Neuronal stem cell (in vitro differentiated cells): Measurements from ENCODE around the gene RAF1.

Source experiments
- DNase-seq: peaks from one replicate; pipeline ENCODE4 v3.0.0-alpha.2; 2013; ENCODE audit warnings: low spot score
- H2AFZ ChIP-seq: one replicate; pipeline ENCODE4 v1.6.1; 2013; ENCODE audit warnings: mild to moderate bottlenecking, low read length, inconsistent platforms
- H2AK5ac ChIP-seq: 2 replicates; pipeline ENCODE4 v1.6.1; 2013; ENCODE audit warnings: low read depth, mild to moderate bottlenecking, inconsistent platforms, low read length, moderate library complexity, mixed read lengths
- H2BK120ac ChIP-seq: 2 replicates; pipeline ENCODE4 v1.6.1; 2013; ENCODE audit warnings: low read depth, mild to moderate bottlenecking, inconsistent platforms, low read length, moderate library complexity, mixed read lengths
- H2BK12ac ChIP-seq: one replicate; pipeline ENCODE4 v1.6.1; 2013; ENCODE audit warnings: low read length, inconsistent platforms
- H2BK15ac ChIP-seq: 2 replicates; pipeline ENCODE4 v1.6.1; 2013; ENCODE audit warnings: mild to moderate bottlenecking, low read length, inconsistent platforms, mixed read lengths
- H2BK5ac ChIP-seq: one replicate; pipeline ENCODE4 v1.6.1; 2013; ENCODE audit warnings: inconsistent platforms, mild to moderate bottlenecking, low read length, moderate library complexity
- H3K14ac ChIP-seq: one replicate; pipeline ENCODE4 v1.6.1; 2013; ENCODE audit warnings: low read length, inconsistent platforms
- H3K18ac ChIP-seq: 2 replicates; pipeline ENCODE4 v1.6.1; 2013; ENCODE audit warnings: low read length, inconsistent platforms
- H3K23ac ChIP-seq: 2 replicates; pipeline ENCODE4 v1.6.1; 2013; ENCODE audit warnings: low read depth, mild to moderate bottlenecking, mixed read lengths, low read length, inconsistent platforms; ENCODE audit not compliant: poor library complexity
- H3K27ac ChIP-seq: replicated peaks from 3 replicates; pipeline ENCODE4 v1.5.1; 2013; ENCODE audit warnings: low read length, inconsistent platforms
- H3K27me3 ChIP-seq, 3 experiments: 2 replicates each; pipeline ENCODE4 v1.6.1; 2013; ENCODE audit warnings: low read length in 3 of 3, mild to moderate bottlenecking in 2 of 3, inconsistent platforms in 1 of 3, low read depth in 1 of 3, mixed read lengths in 1 of 3, moderate library complexity in 1 of 3; ENCODE audit not compliant: control insufficient read depth in 3 of 3, insufficient read depth in 3 of 3
- H3K36me3 ChIP-seq, 2 donors: replicated peaks in 1 of 2; 2 replicates each; pipeline ENCODE4 v1.6.1; 2013; ENCODE audit warnings: low read length in 2 of 2; ENCODE audit not compliant: control insufficient read depth in 2 of 2, insufficient read depth in 2 of 2
- H3K4ac ChIP-seq: 2 replicates; pipeline ENCODE4 v1.6.1; 2013; ENCODE audit warnings: inconsistent platforms, mild to moderate bottlenecking, low read length, moderate library complexity
- H3K4me1 ChIP-seq, 2 donors: 1 replicate in 1 of 2; 2 replicates in 1 of 2; pipeline ENCODE4 v1.6.1; 2013; ENCODE audit warnings: low read length in 2 of 2, low read depth in 1 of 2; ENCODE audit not compliant: control insufficient read depth in 2 of 2, insufficient read depth in 1 of 2
- H3K4me2 ChIP-seq: one replicate; pipeline ENCODE4 v1.6.1; 2013; ENCODE audit warnings: mild to moderate bottlenecking, low read length, inconsistent platforms; ENCODE audit not compliant: insufficient read depth, poor library complexity, severe bottlenecking
- H3K4me3 ChIP-seq, 2 donors: 2 replicates each; pipeline ENCODE4 v1.5.1; 2013; ENCODE audit warnings: low read length in 2 of 2, mild to moderate bottlenecking in 2 of 2, inconsistent platforms in 1 of 2, moderate library complexity in 1 of 2
- H3K79me1 ChIP-seq: one replicate; pipeline ENCODE4 v1.6.1; 2013; ENCODE audit warnings: low read depth, mild to moderate bottlenecking, inconsistent platforms, low read length, moderate library complexity
- H3K9ac ChIP-seq: one replicate; pipeline ENCODE4 v1.6.1; 2013; ENCODE audit warnings: mild to moderate bottlenecking, low read depth, low read length, inconsistent platforms; ENCODE audit not compliant: poor library complexity
- H3K9me3 ChIP-seq, 2 donors: replicated peaks in 1 of 2; 2 replicates each; pipeline versions ENCODE3 to v1.6.1; 2013; ENCODE audit warnings: low read length in 2 of 2, mild to moderate bottlenecking in 2 of 2, inconsistent platforms in 1 of 2, low read depth in 1 of 2, mixed read lengths in 1 of 2, moderate library complexity in 1 of 2; ENCODE audit not compliant: control insufficient read depth in 2 of 2, insufficient read depth in 1 of 2
- H4K8ac ChIP-seq: one replicate; pipeline ENCODE4 v1.6.1; 2013; ENCODE audit warnings: low read depth, mild to moderate bottlenecking, inconsistent platforms, low read length, moderate library complexity
- H4K91ac ChIP-seq: one replicate; pipeline ENCODE4 v1.6.1; 2013; ENCODE audit warnings: low read length, low read depth, mild to moderate bottlenecking, inconsistent platforms; ENCODE audit not compliant: poor library complexity
- WGBS, 2 donors: extraction: QIAGEN DNeasy Blood & Tissue Kit; methylation state at CpG; one replicate each; pipeline ENCODE4 v1.1.7; 2013; ENCODE audit warnings: missing lambda C conversion rate in 2 of 2, mixed read lengths in 1 of 2; ENCODE audit not compliant: insufficient read length in 2 of 2, insufficient replicate concordance in 1 of 2; ENCODE audit errors: extremely low coverage in 2 of 2; 5-methylcytosine and 5-hydroxymethylcytosine counted together

Gene RAF1

DNA sequence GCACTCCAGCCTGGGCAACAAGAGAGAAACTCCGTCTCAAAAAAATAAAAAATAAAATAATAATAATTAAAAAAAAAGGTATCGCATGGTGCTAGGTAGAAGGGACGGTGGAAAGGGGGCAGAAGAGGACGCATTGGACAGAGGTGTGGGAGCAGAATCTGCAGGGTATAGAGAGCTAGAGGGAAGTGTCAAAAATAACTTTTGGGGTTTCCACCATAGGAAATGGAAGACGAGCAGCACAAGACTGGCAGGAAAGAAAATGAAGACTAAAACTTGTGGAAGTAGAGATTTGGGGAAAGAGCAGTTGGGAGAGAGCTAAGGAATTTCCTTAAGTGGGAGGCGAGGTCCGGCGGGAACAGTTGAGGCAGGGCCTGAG lies 107.6 kb downstream of the RAF1 start:
- Histone ChIP-seq H3K4me2 (peak overlapping the region; percentile 90), H2AK5ac (no peak overlapping the region), H3K9ac (no peak overlapping the region), H3K4me3 (peak overlapping the region; percentile 87 to 97), H4K91ac (no peak overlapping the region), H3K9me3 (no peaks in the 10 kb centered on the region), H3K18ac (peak overlapping the region; percentile 0), H2BK120ac (no peak overlapping the region), H3K27ac (no peak overlapping the region), H3K79me1 (peaks cover 3% of the 10 kb centered on the region), H2BK12ac (no peak overlapping the region), H3K27me3 (peaks cover 0 to 7% (median 0%) of the 10 kb centered on the region in 3 experiments), H4K8ac (no peak overlapping the region), H3K4ac (no peak overlapping the region), H3K14ac (no peak overlapping the region), H2BK15ac (no peak overlapping the region), H3K23ac (no peak overlapping the region), H3K4me1 (peaks cover 2 to 14% of the 10 kb centered on the region in 2 donors), H2AFZ (peak overlapping the region; percentile 96), H2BK5ac (no peak overlapping the region), H3K36me3 (no peaks in the 10 kb centered on the region)
- no peak for DNase-seq
- no CpG with 5 or more reads among the region's 8 CpGs for WGBS, 2 donors

- Histone ChIP-seq H3K79me1 (peaks cover 3% of the 10 kb centered on the region), H2AK5ac (no peak overlapping the region), H3K4me2 (peak overlapping the region; percentile 52), H3K27me3 (peaks cover 0 to 7% (median 0%) of the 10 kb centered on the region in 3 experiments), H2BK15ac (no peak overlapping the region), H4K91ac (no peak overlapping the region), H2BK120ac (peak overlapping the region; percentile 76), H2BK12ac (peak overlapping the region; percentile 30), H3K9me3 (no peaks in the 10 kb centered on the region), H4K8ac (no peak overlapping the region), H3K4ac (no peak overlapping the region), H2AFZ (peak overlapping the region; percentile 86), H3K27ac (no peak overlapping the region), H3K18ac (peak overlapping the region; percentile 48), H3K23ac (peak overlapping the region; percentile 65), H3K14ac (no peak overlapping the region), H3K9ac (peak overlapping the region; percentile 72), H3K4me1 (peaks cover 0 to 9% of the 10 kb centered on the region in 2 donors), H3K4me3 (peak overlapping the region in 1 of 2 donors; percentile 52), H3K36me3 (no peaks in the 10 kb centered on the region), H2BK5ac (no peak overlapping the region)
- DNase-seq = no peak
- no CpG with 5 or more reads among the region's 26 CpGs for WGBS, 2 donors
Measured at GRCh38 chr3:12553921-12554391, 110.0 kb downstream of the RAF1 start.

- Histone ChIP-seq H3K36me3 (no peaks in the 10 kb centered on the region), H2BK15ac (no peak overlapping the region), H3K14ac (no peak overlapping the region), H2BK12ac (no peak overlapping the region), H3K4me3 (no peak overlapping the region), H3K79me1 (no peaks in the 10 kb centered on the region), H2BK5ac (no peak overlapping the region), H4K91ac (no peak overlapping the region), H3K27me3 (peaks cover 0 to 5% (median 0%) of the 10 kb centered on the region in 3 experiments), H2AK5ac (no peak overlapping the region), H3K4ac (no peak overlapping the region), H2BK120ac (no peak overlapping the region), H3K9ac (no peak overlapping the region), H4K8ac (no peak overlapping the region), H3K23ac (no peak overlapping the region), H3K9me3 (no peaks in the 10 kb centered on the region), H3K18ac (no peak overlapping the region), H3K4me2 (no peak overlapping the region), H3K27ac (no peak overlapping the region), H3K4me1 (peaks cover 0 to 2% of the 10 kb centered on the region in 2 donors), H2AFZ (no peak overlapping the region)
- DNase-seq = no peak
- WGBS, 2 donors = no CpG with 5 or more reads among the region's 7 CpGs
Measured at GRCh38 chr3:12549971-12550760, 113.8 kb downstream of the RAF1 start.

GRCh38 chr3:12545473-12545791 lies 118.5 kb downstream of the RAF1 start, which contains the start of gene MKRN2OS:
MKRN2OS (minus strand) TSS chr3:12545499; CDS start chr3:12545464, 35 bp downstream.
- no peak within 1 kb of the TSS for H3K18ac ChIP-seq
- no peak within 1 kb of the TSS for H2AFZ ChIP-seq
- WGBS, 2 donors = no CpG with 5 or more reads among the region's 4 CpGs
- H3K27ac ChIP-seq = no peak within 1 kb of the TSS
- no peak within 1 kb of the TSS for H2BK120ac ChIP-seq
- H2AK5ac ChIP-seq = no peak within 1 kb of the TSS
- no peaks in the 10 kb centered on the region for H3K79me1 ChIP-seq
- H2BK5ac ChIP-seq = no peak within 1 kb of the TSS
- H4K91ac ChIP-seq = no peak within 1 kb of the TSS
- no peak within 1 kb of the TSS for H3K14ac ChIP-seq
- no peaks in the 10 kb centered on the region for H3K27me3 ChIP-seq
- no peak within 1 kb of the TSS for H2BK15ac ChIP-seq
- no peak within 1 kb of the TSS for H3K4me2 ChIP-seq
- no peak within 1 kb of the TSS for H3K4ac ChIP-seq
- no peak within 1 kb of the TSS for H4K8ac ChIP-seq
- no peak within 1 kb of the TSS for H3K23ac ChIP-seq
- DNase-seq = no peak
- peaks cover 0 to 3% of the 10 kb centered on the region in 2 donors for H3K4me1 ChIP-seq
- no peaks in the 10 kb centered on the region for H3K9me3 ChIP-seq
- no peak within 1 kb of the TSS for H3K4me3 ChIP-seq
- no peak within 1 kb of the TSS for H2BK12ac ChIP-seq
- no peak within 1 kb of the TSS for H3K9ac ChIP-seq
- H3K36me3 ChIP-seq = peaks cover 0 to 10% of the 10 kb centered on the region in 2 donors
